Liver (tissue), 1 donor: ENCODE results near the gene KDM4D.

Experiments
- MAX ChIP-seq: IDR thresholded peaks from 2 replicates; pipeline ENCODE4 v1.6.1; 2016; ENCODE audit warnings: antibody characterized with exemption
- YY1 ChIP-seq: IDR thresholded peaks from 2 replicates; pipeline ENCODE4 v1.6.1; 2016; ENCODE audit warnings: antibody characterized with exemption, mild to moderate bottlenecking

GRCh38 chr11:94924171-94924572 is 49.3 kb upstream of the KDM4D start:
- no peak for TF ChIP-seq YY1
- TF ChIP-seq MAX: no peak
